ENCODE measurements around the gene IVNS1ABP.

The IVNS1ABP gene

DNA sequence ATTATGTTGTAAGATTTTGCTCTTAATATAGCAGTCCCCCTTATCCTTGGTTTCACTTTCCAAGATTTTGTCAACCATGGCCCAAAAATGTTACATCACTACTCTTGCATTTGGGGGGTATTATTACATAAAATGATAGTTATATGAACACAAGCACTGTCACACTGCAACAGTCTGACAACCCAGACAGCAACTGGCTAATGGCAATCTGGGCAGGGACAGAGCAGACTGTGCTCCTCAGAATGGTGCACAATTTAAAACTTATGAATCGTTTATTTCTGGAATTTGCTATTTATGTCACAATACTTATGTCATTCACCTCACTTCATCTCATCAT, 2.1 kb upstream of the IVNS1ABP start:
- TF ChIP-seq, protein P1, sequence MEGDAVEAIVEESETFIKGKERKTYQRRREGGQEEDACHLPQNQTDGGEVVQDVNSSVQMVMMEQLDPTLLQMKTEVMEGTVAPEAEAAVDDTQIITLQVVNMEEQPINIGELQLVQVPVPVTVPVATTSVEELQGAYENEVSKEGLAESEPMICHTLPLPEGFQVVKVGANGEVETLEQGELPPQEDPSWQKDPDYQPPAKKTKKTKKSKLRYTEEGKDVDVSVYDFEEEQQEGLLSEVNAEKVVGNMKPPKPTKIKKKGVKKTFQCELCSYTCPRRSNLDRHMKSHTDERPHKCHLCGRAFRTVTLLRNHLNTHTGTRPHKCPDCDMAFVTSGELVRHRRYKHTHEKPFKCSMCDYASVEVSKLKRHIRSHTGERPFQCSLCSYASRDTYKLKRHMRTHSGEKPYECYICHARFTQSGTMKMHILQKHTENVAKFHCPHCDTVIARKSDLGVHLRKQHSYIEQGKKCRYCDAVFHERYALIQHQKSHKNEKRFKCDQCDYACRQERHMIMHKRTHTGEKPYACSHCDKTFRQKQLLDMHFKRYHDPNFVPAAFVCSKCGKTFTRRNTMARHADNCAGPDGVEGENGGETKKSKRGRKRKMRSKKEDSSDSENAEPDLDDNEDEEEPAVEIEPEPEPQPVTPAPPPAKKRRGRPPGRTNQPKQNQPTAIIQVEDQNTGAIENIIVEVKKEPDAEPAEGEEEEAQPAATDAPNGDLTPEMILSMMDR (conservative IDR thresholded peaks at IDR 0.05; ENCODE audit: low read depth, low read length) = no peak
- no peak overlapping the region for H3K4me3 ChIP-seq (ENCODE audit: low read length)
- DNase-seq (ENCODE audit: low read depth) = no peak

DNA sequence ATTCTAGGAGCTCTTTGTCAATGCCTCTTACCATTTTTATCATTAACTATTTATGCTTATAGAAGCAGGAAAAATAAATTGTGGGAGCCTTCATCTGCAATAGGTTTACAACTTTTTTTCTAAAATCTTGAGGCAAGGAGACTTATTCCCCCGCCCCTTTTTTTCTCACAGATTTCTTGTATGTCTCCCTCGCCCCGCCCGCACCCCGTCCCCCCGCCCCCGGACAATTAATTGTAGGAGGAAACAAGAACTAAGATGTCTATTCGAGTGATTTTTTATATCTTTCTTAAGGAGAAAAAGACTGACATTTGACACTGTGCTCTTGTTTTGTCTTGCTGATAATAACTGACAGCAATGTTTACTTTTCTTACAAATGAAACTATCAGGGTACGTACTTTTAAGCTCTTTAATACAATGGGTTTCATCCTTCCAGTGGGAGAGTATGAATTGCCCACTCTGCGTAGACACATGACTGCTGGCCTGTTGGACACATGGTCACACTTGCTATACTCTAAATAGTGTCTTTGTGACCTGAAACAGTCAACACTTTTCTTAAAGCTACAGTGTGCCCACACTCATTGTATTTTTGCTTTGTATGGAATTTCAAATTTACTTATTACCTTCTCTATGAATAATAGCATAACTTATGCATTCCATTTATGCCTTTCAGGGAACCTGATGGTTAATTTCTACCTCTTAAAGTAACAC, 1.5 kb upstream of the IVNS1ABP start:
- no peak for DNase-seq (ENCODE audit: low read depth)
- TF ChIP-seq, protein P1 (conservative IDR thresholded peaks at IDR 0.05; ENCODE audit: low read depth, low read length) = no peak
- no peak overlapping the region for H3K4me3 ChIP-seq (ENCODE audit: low read length)

DNA sequence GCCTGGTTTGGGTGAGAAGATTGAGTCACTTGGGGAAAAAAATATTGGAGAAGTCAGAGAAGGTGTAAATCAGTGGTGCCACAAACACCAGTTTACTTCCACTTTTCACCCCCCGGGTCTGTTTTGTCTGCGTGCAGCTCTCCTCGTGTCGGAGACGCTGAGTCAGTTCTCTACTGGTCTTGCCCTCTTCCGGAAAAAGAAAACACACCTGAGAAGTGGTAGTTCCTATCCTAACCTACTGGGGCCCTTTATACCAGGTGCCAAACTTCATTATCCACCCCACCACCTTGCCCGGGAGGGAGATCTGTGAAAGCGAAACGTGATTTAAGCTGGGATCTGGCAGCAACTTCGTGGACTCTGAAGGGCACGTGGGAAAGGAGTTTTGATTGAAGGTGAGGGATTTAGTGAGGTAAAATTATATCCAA, 855 bp upstream of the IVNS1ABP start:
- DNase-seq (ENCODE audit: low read depth) = no peak
- H3K4me3 ChIP-seq (ENCODE audit: low read length) = peak overlapping the region; percentile 54
- TF ChIP-seq, protein P1 (conservative IDR thresholded peaks at IDR 0.05; ENCODE audit: low read depth, low read length) = no peak

DNA sequence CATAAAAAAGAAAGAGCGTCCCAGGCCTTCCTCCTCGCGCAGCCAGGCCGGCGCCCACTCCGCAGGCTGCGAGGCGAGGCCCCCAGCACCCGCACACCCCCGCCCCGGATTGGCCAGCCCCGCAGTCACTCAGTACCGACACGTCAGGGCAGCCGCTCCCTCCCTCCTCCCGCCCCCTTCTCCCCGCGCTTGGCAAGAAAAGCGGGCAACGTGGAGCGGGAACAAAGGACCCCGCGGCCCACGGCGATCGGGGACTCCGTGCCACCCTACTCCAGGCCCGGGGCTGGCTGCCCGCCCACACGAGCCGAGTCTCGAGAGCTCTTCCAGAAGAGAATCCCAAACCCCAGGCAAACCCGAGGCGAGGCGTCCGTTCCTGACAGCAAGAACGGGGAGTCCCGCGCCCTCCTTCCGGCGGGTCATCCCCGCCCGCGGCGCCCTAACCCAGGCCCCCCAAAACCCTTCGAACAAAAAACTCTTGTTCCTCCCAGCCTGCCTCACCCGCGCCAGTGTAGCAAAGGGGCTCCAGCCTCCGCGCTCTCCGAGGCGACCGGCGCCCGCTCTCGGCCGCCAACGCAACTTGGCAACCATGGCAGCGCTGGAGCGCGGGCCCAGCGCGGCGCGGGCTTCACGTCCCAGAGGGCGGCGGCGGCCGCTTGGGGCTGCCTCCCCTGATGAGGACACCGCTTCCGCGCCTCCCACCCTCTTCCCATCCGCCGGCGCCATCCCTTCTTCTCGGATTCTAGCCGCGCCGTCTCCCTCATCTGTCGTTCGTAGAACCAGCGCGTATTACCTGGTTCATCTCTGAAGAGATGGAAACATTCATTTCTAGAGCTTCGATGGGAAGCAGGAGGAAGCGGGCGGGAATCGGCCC, 645 bp downstream of the IVNS1ABP start:
- H3K4me3 ChIP-seq (ENCODE audit: low read length) = peak overlapping the region; percentile 99
- peak; percentile 68 for DNase-seq (ENCODE audit: low read depth)
- TF ChIP-seq, protein P1 (conservative IDR thresholded peaks at IDR 0.05; ENCODE audit: low read depth, low read length) = peak; percentile 22

DNA sequence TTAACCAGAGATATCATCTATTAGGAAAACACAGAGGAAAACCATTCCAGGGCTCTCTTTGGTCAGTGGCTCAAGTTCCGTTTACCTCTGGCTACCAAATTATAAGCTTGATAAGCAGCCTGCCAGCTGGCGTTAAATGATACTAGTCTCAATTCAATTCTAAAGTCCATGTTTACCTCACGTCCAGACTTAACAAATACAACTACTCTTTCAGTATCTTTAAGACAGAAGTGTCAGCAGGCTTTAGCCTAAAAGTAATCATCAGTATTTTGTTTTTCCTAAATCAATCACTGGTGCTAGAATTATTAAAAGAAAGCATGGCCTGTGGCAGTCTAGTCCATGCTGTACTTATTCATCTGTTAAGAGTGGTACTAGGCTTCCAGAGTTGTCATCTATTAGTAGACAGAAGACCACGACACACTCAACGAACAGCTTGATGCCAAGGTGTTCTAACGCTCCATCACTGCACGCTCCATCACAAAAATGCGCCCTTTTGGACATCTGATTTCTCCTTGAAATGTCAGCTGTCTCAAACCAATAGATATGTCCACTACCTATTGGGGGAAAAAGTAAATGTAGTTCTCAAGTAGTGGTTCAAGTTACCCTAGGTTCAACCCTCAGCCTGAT, 1.5 kb downstream of the IVNS1ABP start:
- no peak for DNase-seq (ENCODE audit: low read depth)
- peak overlapping the region; percentile 99 for H3K4me3 ChIP-seq (ENCODE audit: low read length)
- TF ChIP-seq, protein P1 (conservative IDR thresholded peaks at IDR 0.05; ENCODE audit: low read depth, low read length) = no peak

DNA sequence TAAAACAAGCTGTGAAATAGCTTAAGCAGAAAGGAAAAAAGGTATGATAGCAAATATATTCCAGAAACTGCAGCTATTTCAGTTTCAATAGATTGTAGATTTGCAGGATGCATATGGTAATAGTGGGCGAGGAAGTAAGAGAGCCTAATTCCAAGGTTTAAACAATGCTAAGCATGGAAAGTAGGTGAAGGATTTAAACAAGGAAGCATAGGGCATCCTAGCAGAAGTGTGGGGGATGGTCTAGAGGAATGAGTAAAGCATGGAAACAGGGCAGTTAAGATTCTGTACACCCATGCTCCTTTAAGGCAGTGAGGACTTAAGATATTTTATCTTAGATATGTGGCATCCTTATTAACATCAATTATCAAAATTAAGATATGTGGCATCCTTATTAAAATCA, 2.6 kb downstream of the IVNS1ABP start:
- no peak for DNase-seq (ENCODE audit: low read depth)
- H3K4me3 ChIP-seq (ENCODE audit: low read length) = peak overlapping the region; percentile 99

More for the DNA sequence above, 2.6 kb downstream of the IVNS1ABP start:
- TF ChIP-seq, protein P1 (conservative IDR thresholded peaks at IDR 0.05; ENCODE audit: low read depth, low read length) = no peak
